H9 (cell line): ENCODE data around the gene SLC17A9. TPM values are rescaled to one million over a fixed set of nuclear protein-coding genes. Genes with fewer than 3 reads are reported as not detected.
A peak's percentile ranks its signal among the peaks of the same experiment; 100 is the strongest.

Experiments
- DNase-seq: peaks from one replicate; pipeline ENCODE4 v3.0.0-alpha.2; 2017
- H2AFZ ChIP-seq: one replicate; pipeline ENCODE4 v1.6.1; 2013; ENCODE audit warnings: mild to moderate bottlenecking, low read length, control low read depth, moderate library complexity
- H2AK5ac ChIP-seq: 2 replicates; pipeline ENCODE4 v1.6.1; 2013; ENCODE audit warnings: low read length, control low read depth, mixed read lengths; ENCODE audit not compliant: insufficient read length
- H2BK120ac ChIP-seq: one replicate; pipeline ENCODE4 v1.6.1; 2013; ENCODE audit warnings: low read depth, mild to moderate bottlenecking, low read length, control low read depth, inconsistent platforms; ENCODE audit not compliant: poor library complexity, severe bottlenecking
- H2BK12ac ChIP-seq: 2 replicates; pipeline ENCODE4 v1.6.1; 2013; ENCODE audit warnings: low read length, control low read depth, mixed read lengths, low read depth; ENCODE audit not compliant: insufficient read length
- H2BK15ac ChIP-seq: 2 replicates; pipeline ENCODE4 v1.6.1; 2013; ENCODE audit warnings: low read depth, low read length, control low read depth
- H2BK20ac ChIP-seq: one replicate; pipeline ENCODE4 v1.6.1; 2013; ENCODE audit warnings: low read depth, mild to moderate bottlenecking, low read length, control low read depth, inconsistent platforms; ENCODE audit not compliant: poor library complexity, severe bottlenecking
- H2BK5ac ChIP-seq: 2 replicates; pipeline ENCODE4 v1.6.1; 2013; ENCODE audit warnings: low read length, control low read depth, mixed read lengths; ENCODE audit not compliant: insufficient read length
- H3K14ac ChIP-seq: 2 replicates; pipeline ENCODE4 v1.6.1; 2013; ENCODE audit warnings: low read length, control low read depth; ENCODE audit not compliant: insufficient read depth
- H3K18ac ChIP-seq: 2 replicates; pipeline ENCODE4 v1.6.1; 2013; ENCODE audit warnings: low read depth, mild to moderate bottlenecking, mixed read lengths, low read length, control low read depth; ENCODE audit not compliant: insufficient read length
- H3K23ac ChIP-seq: 2 replicates; pipeline ENCODE4 v1.6.1; 2013; ENCODE audit warnings: low read length, control low read depth, mixed read lengths, low read depth; ENCODE audit not compliant: insufficient read length
- H3K23me2 ChIP-seq: 2 replicates; pipeline ENCODE4 v1.6.1; 2013; ENCODE audit warnings: low read depth, mild to moderate bottlenecking, mixed read lengths, low read length, control low read depth; ENCODE audit not compliant: insufficient read length, poor library complexity, severe bottlenecking
- H3K27ac ChIP-seq: 2 replicates; pipeline ENCODE4 v1.5.1; 2013; ENCODE audit warnings: low read length, control low read depth, mixed read lengths, low read depth; ENCODE audit not compliant: insufficient read length
- H3K27me3 ChIP-seq: 2 replicates; pipeline ENCODE4 v1.6.1; 2013; ENCODE audit warnings: low read length, control low read depth, inconsistent platforms; ENCODE audit not compliant: insufficient read depth
- H3K4ac ChIP-seq: 2 replicates; pipeline ENCODE4 v1.6.1; 2013; ENCODE audit warnings: low read depth, mild to moderate bottlenecking, control low read depth, inconsistent platforms, low read length, moderate library complexity
- H3K4me1 ChIP-seq: 2 replicates; pipeline ENCODE4 v1.6.1; 2013; ENCODE audit warnings: low read length, control low read depth, inconsistent platforms; ENCODE audit not compliant: insufficient read depth
- H3K4me2 ChIP-seq: 2 replicates; pipeline ENCODE4 v1.6.1; 2013; ENCODE audit warnings: low read length, control low read depth, mixed read lengths; ENCODE audit not compliant: insufficient read length, insufficient read depth
- H3K56ac ChIP-seq: 2 replicates; pipeline ENCODE4 v1.6.1; 2013; ENCODE audit warnings: low read depth, mild to moderate bottlenecking, mixed read lengths, low read length, control low read depth; ENCODE audit not compliant: insufficient read length
- H3K79me1 ChIP-seq: 2 replicates; pipeline ENCODE4 v1.6.1; 2013; ENCODE audit warnings: low read depth, mild to moderate bottlenecking, moderate library complexity, low read length, control low read depth, inconsistent platforms; ENCODE audit not compliant: insufficient read depth, poor library complexity, severe bottlenecking
- H3K79me2 ChIP-seq: 2 replicates; pipeline ENCODE4 v1.6.1; 2013; ENCODE audit warnings: low read length, control low read depth, inconsistent platforms; ENCODE audit not compliant: insufficient read depth
- H3K9ac ChIP-seq: 2 replicates; pipeline ENCODE4 v1.6.1; 2013; ENCODE audit warnings: low read length, control low read depth, mixed read lengths; ENCODE audit not compliant: insufficient read length; ENCODE audit errors: extremely low read depth
- H3K9me3 ChIP-seq: one replicate; pipeline ENCODE4 v1.6.1; 2013; ENCODE audit warnings: low read depth, low read length, inconsistent platforms; ENCODE audit not compliant: control insufficient read depth
- H3T11ph ChIP-seq: one replicate; pipeline ENCODE4 v1.6.1; 2013; ENCODE audit warnings: mild to moderate bottlenecking, low read length, control low read depth, inconsistent platforms
- H4K20me1 ChIP-seq: one replicate; pipeline ENCODE4 v1.6.1; 2013; ENCODE audit not compliant: control insufficient read depth, insufficient read length, insufficient read depth
- H4K5ac ChIP-seq: 2 replicates; pipeline ENCODE4 v1.6.1; 2013; ENCODE audit warnings: low read depth, mild to moderate bottlenecking, mixed read lengths, low read length, control low read depth; ENCODE audit not compliant: insufficient read length
- H4K8ac ChIP-seq: replicated peaks from 2 replicates; pipeline ENCODE4 v1.6.1; 2013; ENCODE audit warnings: low read length, control low read depth, mixed read lengths, low read depth; ENCODE audit not compliant: insufficient read length
- H4K91ac ChIP-seq: 2 replicates; pipeline ENCODE4 v1.6.1; 2013; ENCODE audit warnings: low read depth, mild to moderate bottlenecking, moderate library complexity, mixed read lengths, low read length, control low read depth; ENCODE audit not compliant: insufficient read length
- H3K27ac Mint-ChIP-seq, 3 experiments: 2 replicates in 2 of 3; 3 replicates in 1 of 3; pipeline ENCODE4 v1.8.0; 2020 to 2021; ENCODE audit warnings: mixed read lengths in 3 of 3, mild to moderate bottlenecking in 1 of 3, moderate library complexity in 1 of 3
- H3K27me3 Mint-ChIP-seq: 2 replicates; pipeline ENCODE4 v1.8.0; 2021; ENCODE audit warnings: low read depth, mild to moderate bottlenecking, moderate library complexity, mixed read lengths
- H3K36me3 Mint-ChIP-seq, 3 experiments: 2 replicates in 2 of 3; 3 replicates in 1 of 3; pipeline ENCODE4 v1.8.0; 2020 to 2021; ENCODE audit warnings: low read depth in 3 of 3, mixed read lengths in 3 of 3; ENCODE audit not compliant: insufficient read depth in 1 of 3
- H3K4me1 Mint-ChIP-seq, 2 experiments: 2 replicates each; pipeline ENCODE4 v1.8.0; 2020; ENCODE audit warnings: mixed read lengths in 2 of 2
- H3K4me3 Mint-ChIP-seq, 2 experiments: 2 replicates in 1 of 2; 3 replicates in 1 of 2; pipeline ENCODE4 v1.8.0; 2020 to 2021; ENCODE audit warnings: mild to moderate bottlenecking in 2 of 2, mixed read lengths in 2 of 2, moderate library complexity in 1 of 2
- H3K9me3 Mint-ChIP-seq, 2 experiments: 2 replicates in 1 of 2; 3 replicates in 1 of 2; pipeline ENCODE4 v1.8.0; 2020; ENCODE audit warnings: mild to moderate bottlenecking in 2 of 2, mixed read lengths in 2 of 2, moderate library complexity in 1 of 2
- WGBS: extraction: QIAGEN DNeasy Blood & Tissue Kit; methylation state at CpG from one replicate; pipeline ENCODE4 v1.1.7; 2013; ENCODE audit warnings: missing lambda C conversion rate, low lambda C conversion rate, mixed read lengths; ENCODE audit not compliant: insufficient read length; ENCODE audit errors: extremely low coverage; 5-methylcytosine and 5-hydroxymethylcytosine counted together
- total RNA-seq: library from RNA; stranded (reverse); gene quantifications from 2 replicates; pipeline ENCODE4 v1.2.1, GENCODE V29; 2021
- TF ChIP-seq, protein P1 (sequence below): fragments of 200-600 bp; sonication (generic); conservative IDR thresholded peaks from 3 replicates; pipeline ENCODE4 v1.8.0; 2021; ENCODE audit warnings: antibody characterized with exemption, mild to moderate bottlenecking

Gene SLC17A9
- total RNA-seq, 1 experiment from 2014 or later = 20.9 TPM

DNA sequence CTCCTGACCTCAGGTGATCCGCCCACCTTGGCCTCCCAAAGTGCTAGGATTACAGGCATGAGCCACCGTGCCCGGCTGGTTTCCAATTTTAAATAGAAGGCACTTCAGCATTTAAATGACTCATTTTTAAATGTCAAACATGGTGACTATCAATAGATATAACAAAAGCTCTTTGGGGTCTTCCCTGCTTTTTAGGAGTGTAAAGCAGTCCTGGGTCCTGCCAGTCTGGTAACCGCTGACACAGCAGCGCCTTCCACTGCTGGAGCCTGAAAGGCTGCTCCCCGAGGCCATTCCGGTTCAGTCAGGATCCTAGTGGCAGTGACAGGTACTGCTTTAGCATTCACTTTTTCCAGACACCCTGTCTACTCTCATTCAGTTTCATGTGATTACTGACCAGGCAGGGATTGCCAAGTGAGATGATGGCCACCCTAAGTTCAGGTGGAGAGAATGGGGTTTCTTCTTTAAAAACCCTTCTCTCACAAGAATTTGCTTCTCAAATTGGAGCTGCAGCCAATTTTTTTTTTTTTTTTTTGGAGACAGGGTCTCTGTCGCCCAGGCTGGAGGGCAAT is 31.3 kb upstream of the SLC17A9 start:
- Histone ChIP-seq H3K14ac (no peak overlapping the region), H4K5ac (no peak overlapping the region), H3K27me3 (no peaks in the 10 kb centered on the region), H2BK20ac (no peak overlapping the region), H3K27ac (no peak overlapping the region), H2BK15ac (no peak overlapping the region), H3K23me2 (peaks cover 13% of the 10 kb centered on the region), H2BK12ac (no peak overlapping the region), H2AK5ac (no peak overlapping the region), H4K20me1 (peaks cover 9% of the 10 kb centered on the region), H3K9ac (no peak overlapping the region), H3K9me3 (no peaks in the 10 kb centered on the region), H3K4me1 (peaks cover 39% of the 10 kb centered on the region), H2AFZ (no peak overlapping the region), H2BK120ac (no peak overlapping the region), H2BK5ac (no peak overlapping the region), H4K8ac (no peak overlapping the region), H3K18ac (no peak overlapping the region), H4K91ac (no peak overlapping the region), H3K79me1 (no peaks in the 10 kb centered on the region), H3T11ph (no peak overlapping the region), H3K4me2 (no peak overlapping the region), H3K56ac (no peak overlapping the region), H3K79me2 (peaks cover 90% of the 10 kb centered on the region), H3K23ac (no peak overlapping the region), H3K4ac (no peak overlapping the region)
- peak; percentile 75 for DNase-seq
- no CpG with 5 or more reads among the region's 8 CpGs for WGBS
- Mint-ChIP-seq H3K9me3 (no peaks in the 10 kb centered on the region), H3K27me3 (no peaks in the 10 kb centered on the region), H3K27ac (peak overlapping the region; percentile 5 to 39 (median 32); a peak in 3 of 7 replicates), H3K4me1 (peaks cover 70 to 71% of the 10 kb centered on the region in 2 experiments), H3K36me3 (peaks cover 0 to 2% (median 0%) of the 10 kb centered on the region in 3 experiments; a peak in 2 of 7 replicates), H3K4me3 (peak overlapping the region in 1 of 2 experiments; percentile 74; a peak in 3 of 5 replicates)
- TF ChIP-seq, protein P1, sequence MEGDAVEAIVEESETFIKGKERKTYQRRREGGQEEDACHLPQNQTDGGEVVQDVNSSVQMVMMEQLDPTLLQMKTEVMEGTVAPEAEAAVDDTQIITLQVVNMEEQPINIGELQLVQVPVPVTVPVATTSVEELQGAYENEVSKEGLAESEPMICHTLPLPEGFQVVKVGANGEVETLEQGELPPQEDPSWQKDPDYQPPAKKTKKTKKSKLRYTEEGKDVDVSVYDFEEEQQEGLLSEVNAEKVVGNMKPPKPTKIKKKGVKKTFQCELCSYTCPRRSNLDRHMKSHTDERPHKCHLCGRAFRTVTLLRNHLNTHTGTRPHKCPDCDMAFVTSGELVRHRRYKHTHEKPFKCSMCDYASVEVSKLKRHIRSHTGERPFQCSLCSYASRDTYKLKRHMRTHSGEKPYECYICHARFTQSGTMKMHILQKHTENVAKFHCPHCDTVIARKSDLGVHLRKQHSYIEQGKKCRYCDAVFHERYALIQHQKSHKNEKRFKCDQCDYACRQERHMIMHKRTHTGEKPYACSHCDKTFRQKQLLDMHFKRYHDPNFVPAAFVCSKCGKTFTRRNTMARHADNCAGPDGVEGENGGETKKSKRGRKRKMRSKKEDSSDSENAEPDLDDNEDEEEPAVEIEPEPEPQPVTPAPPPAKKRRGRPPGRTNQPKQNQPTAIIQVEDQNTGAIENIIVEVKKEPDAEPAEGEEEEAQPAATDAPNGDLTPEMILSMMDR = peak; percentile 72
